Measurements from ENCODE around the gene KCNJ3. TPM values are rescaled to one million over a fixed set of nuclear protein-coding genes. Genes with fewer than 3 reads are reported as not detected.

The KCNJ3 gene, protein sequence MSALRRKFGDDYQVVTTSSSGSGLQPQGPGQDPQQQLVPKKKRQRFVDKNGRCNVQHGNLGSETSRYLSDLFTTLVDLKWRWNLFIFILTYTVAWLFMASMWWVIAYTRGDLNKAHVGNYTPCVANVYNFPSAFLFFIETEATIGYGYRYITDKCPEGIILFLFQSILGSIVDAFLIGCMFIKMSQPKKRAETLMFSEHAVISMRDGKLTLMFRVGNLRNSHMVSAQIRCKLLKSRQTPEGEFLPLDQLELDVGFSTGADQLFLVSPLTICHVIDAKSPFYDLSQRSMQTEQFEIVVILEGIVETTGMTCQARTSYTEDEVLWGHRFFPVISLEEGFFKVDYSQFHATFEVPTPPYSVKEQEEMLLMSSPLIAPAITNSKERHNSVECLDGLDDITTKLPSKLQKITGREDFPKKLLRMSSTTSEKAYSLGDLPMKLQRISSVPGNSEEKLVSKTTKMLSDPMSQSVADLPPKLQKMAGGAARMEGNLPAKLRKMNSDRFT
- polyA plus RNA-seq (ENCODE audit: insufficient read length in 3 of 3), result 1 to 10 TPM; 7.0 to 7.9 (median 7.1) TPM
- long read RNA-seq, donor 1, result 0 reads
- long read RNA-seq, donor 2, result 0 reads
- long read RNA-seq, donor 3, full-length matches to known transcripts, result 1 of 1 reads
- long read RNA-seq, donor 3, partial matches to known transcripts, result 0 of 1 reads
- long read RNA-seq, donor 3, other reads (novel, unspliced or antisense), result 0 of 1 reads
- long read RNA-seq, donor 4, full-length matches to known transcripts, result 1 of 1 reads
- long read RNA-seq, donor 4, partial matches to known transcripts, result 0 of 1 reads
- long read RNA-seq, donor 4, other reads (novel, unspliced or antisense), result 0 of 1 reads
- long read RNA-seq, donor 5, result 0 reads
- long read RNA-seq, donor 6, result 0 reads
- long read RNA-seq, donor 7, full-length matches to known transcripts, result 1 of 1 reads
- long read RNA-seq, donor 7, partial matches to known transcripts, result 0 of 1 reads
- long read RNA-seq, donor 7, other reads (novel, unspliced or antisense), result 0 of 1 reads
- long read RNA-seq, donor 8, full-length matches to known transcripts, result 5 of 5 reads
- long read RNA-seq, donor 8, partial matches to known transcripts, result 0 of 5 reads
- long read RNA-seq, donor 8, other reads (novel, unspliced or antisense), result 0 of 5 reads
- long read RNA-seq, donor 9, result 0 reads
- long read RNA-seq, donor 10, full-length matches to known transcripts, result 1 of 1 reads
- long read RNA-seq, donor 10, partial matches to known transcripts, result 0 of 1 reads
- long read RNA-seq, donor 10, other reads (novel, unspliced or antisense), result 0 of 1 reads
- long read RNA-seq, donor 11, result 0 reads
- long read RNA-seq, donor 12, result 0 reads
- long read RNA-seq, donor 13, result 0 reads
- long read RNA-seq, donor 14, full-length matches to known transcripts, result 1 of 1 reads
- long read RNA-seq, donor 14, partial matches to known transcripts, result 0 of 1 reads
- long read RNA-seq, donor 14, other reads (novel, unspliced or antisense), result 0 of 1 reads
- long read RNA-seq, donor 15, full-length matches to known transcripts, result 2 of 2 reads
- long read RNA-seq, donor 15, partial matches to known transcripts, result 0 of 2 reads
- long read RNA-seq, donor 15, other reads (novel, unspliced or antisense), result 0 of 2 reads
- long read RNA-seq, donor 16, full-length matches to known transcripts, result 2 of 2 reads
- long read RNA-seq, donor 16, partial matches to known transcripts, result 0 of 2 reads
- long read RNA-seq, donor 16, other reads (novel, unspliced or antisense), result 0 of 2 reads

DNA sequence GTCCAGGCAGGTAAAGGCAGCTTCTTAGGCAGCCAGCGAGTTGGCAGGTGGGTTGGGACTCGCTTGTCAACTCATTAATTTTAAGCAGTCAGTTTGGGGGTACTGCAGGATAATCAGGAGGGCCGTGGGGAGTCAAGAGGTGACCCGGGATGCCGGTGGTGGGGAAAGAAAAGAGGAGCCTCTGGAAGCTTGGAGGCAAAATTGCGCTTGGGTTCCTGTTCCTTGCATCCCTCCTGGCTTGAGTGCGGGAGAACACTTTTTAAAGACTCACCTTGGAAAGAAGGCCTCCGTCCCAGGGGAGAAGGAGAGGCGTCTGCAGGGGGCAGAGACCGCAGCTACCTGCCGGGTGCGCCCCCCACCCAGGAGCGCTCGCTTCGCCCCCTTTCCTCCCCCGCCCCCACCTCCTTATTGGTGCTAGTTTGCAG, at the start of gene KCNJ3:
Gene KCNJ3, plus strand, starts transcription at position 400 of the 425 bp plus-strand sequence. CDS start 81 bp downstream, outside the sequence.
- no peak for DNase-seq (ENCODE audit: extremely low read depth in 1 of 11, low read depth in 9 of 11, low spot score in 4 of 11)

DNA sequence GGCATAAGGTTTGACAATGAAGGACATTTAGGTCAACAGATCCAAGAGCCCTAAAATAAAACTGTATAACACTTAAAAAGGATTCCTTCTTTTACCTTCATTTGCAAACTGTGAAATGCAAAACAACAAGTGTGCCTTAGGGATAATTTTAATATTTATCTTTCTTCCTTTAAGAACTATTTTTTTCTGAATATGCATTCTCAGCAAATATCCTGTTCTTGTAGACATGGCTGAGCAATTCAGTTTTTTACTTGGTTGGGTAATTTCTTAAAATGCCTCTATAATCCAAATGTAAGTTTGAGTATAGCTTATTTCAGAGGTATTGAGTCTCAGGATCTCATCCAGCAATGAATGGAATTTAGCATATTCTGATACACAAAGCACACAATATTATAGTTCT, 43.0 kb upstream of the KCNJ3 start:
- DNase-seq (ENCODE audit: extremely low read depth in 1 of 11, low read depth in 9 of 11, low spot score in 4 of 11), result no peak

DNA sequence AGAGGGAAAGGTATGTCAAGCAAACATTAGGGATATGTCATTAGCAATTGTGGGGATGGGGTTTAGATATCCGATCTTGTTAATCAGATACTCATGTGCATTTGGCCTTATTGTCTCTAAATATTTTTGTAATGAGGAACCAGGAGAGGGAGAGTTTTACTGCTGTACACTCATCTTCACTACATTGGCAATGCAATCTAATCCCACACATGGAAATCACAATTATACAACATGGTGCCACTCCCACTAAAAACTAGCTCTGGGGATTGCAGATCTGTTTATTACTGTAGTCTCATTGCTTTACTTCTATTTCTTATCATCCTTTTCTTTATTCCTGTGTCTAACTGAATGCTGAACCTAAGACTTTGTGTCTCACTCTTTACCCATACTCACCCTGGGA, 39.6 kb upstream of the KCNJ3 start:
- DNase-seq (ENCODE audit: extremely low read depth in 1 of 11, low read depth in 9 of 11, low spot score in 4 of 11), result no peak

DNA sequence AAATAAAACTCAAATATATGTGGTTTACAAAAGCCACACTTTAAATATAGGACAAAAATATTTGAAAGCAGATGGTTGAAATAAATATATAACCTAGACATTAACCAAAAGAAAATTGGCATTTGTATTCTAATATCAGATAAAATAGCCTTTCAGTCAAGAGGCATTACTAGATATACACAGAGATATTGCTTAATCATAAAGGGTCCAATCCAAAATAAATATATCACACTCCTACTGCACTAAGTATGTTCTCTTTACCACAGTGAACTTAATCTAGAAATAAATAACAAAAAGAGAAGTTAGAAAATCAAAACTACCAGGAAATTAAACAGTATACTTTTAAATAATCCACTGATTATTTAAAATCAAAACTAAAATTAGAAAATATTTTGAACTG, 34.2 kb upstream of the KCNJ3 start:
- DNase-seq (ENCODE audit: extremely low read depth in 1 of 11, low read depth in 9 of 11, low spot score in 4 of 11), result no peak

DNA sequence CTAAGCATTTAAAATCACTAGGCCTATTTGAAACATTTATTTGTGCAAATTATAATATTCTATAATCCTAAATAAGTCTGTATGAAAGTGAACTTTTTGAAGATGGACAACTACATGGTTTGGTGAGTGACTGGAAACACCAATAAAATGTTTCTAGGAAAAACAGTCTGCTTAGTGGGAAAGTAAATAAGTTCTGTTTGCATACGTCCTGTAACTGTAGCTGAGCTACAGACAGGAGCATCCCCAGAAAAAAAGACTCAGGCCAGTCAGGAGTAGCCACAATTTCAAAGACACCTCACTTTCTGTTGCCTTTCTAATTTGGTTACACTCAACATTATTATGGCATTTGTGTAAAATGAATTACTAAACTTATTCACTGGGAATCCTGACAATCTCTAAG, 28.4 kb upstream of the KCNJ3 start:
- DNase-seq (ENCODE audit: extremely low read depth in 1 of 11, low read depth in 9 of 11, low spot score in 4 of 11), result no peak

DNA sequence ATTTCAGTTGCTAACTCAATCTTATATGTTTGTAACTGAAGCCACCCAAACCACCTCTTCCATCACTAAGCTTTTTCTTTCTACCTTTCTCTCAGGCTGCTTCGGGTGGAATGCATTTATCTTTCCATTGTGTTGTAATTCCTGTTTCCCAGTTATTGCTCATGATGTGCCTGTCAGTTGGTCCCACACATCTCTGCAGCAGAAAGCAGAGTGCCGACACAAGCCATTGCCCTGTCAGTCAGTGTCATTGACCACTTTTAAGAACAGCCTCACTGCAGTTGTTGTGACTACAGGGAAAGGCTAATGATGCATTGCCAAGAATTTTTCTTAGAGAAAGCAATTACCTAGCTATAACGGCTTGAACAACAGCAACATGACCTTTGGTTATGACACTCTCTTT, 24.8 kb upstream of the KCNJ3 start:
- no peak for DNase-seq (ENCODE audit: extremely low read depth in 1 of 11, low read depth in 9 of 11, low spot score in 4 of 11)

DNA sequence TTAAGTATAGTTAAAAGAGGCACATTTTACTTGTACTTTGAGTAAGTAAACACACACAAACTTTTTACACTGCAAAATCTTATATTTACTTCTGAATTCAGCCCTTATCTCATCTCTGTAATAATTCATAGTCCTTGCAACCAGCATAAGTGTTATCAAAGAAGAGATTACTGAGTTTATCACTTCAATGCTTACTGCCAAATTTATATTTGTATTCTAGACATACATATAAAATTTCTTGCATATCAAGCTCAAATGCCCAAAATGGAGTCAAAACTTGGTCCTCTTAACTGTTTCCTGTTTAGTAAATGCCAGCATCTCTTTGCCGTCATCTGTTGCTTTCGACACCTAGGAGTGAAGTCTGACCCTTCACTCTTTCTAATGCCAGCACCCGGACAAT, 21.1 kb upstream of the KCNJ3 start:
- DNase-seq (ENCODE audit: extremely low read depth in 1 of 11, low read depth in 9 of 11, low spot score in 4 of 11), result no peak

DNA sequence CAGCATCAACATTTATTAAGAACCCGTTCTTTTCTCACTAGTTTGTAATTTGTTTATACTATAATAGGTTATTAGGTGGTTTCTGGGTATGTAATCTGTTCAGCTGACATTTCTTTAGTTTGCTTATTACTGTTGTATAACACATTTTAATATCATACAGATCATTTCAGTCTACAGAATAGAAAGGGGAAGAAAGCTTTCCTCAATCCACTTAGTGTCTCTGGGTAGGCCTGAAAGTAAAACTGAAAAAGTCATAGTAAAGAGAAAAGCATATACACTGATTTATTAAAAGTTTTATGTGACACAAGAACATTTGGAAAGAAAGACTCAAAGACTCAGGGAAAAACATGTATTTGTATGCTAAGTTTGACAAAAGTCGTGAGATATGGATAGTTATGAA, 16.8 kb upstream of the KCNJ3 start:
- DNase-seq (ENCODE audit: extremely low read depth in 1 of 11, low read depth in 9 of 11, low spot score in 4 of 11), result no peak

DNA sequence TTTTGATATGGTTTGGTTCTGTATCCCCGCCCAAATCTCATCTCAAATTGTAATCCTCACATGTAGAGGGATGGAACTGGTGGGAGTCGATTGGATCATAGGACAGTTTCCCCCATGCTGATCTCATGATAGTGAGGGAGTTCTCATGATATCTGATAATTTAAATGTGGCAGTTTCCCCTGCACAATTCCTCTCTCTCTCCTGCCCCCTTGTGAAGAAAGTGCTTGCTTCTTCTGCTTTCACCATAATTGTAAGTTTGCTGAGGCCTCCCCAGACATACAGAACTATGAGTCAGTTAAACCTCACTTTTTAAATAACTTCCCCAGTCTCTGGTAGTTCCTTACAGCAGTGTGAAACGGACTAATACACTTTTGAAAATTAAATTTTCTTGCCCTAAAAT, 12.3 kb upstream of the KCNJ3 start:
- no peak for DNase-seq (ENCODE audit: extremely low read depth in 1 of 11, low read depth in 9 of 11, low spot score in 4 of 11)

DNA sequence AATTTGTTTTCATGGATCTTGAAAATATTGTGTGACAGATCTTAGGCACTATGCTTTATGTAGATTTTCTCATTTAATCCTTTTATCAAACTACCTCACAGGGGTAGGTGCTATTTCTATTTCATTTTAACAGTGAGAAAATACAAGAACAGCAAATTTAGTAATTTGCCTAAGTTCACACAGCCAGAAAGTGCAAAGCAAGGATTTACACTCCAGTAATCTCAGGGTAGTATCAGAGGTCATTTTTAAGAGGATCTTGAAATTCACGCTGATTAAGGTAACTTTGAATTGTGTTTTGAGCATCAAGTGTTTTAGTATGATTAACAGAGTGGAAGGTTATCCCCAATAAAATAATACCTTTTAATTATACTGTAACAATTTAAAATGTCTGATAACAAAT, 10.1 kb upstream of the KCNJ3 start:
- no peak for DNase-seq (ENCODE audit: extremely low read depth in 1 of 11, low read depth in 9 of 11, low spot score in 4 of 11)

DNA sequence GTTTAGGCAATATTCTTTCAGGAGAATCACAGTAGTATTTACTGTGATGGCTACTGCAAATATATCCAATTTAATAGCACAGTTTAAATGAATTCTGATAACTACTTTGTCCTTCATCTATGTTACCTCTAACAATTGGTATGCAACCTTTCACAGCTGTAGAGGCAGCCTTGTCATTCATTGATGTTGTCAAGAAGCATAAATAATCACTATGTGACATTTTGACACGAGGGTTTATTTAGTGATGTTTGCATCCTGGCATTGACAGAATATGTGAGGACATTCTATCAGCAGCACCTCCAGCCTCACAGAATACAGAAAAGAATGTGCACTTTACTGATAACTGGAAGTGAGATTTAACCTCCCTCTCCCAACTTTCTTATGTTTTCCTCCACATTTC, 9.3 kb upstream of the KCNJ3 start:
- no peak for DNase-seq (ENCODE audit: extremely low read depth in 1 of 11, low read depth in 9 of 11, low spot score in 4 of 11)

DNA sequence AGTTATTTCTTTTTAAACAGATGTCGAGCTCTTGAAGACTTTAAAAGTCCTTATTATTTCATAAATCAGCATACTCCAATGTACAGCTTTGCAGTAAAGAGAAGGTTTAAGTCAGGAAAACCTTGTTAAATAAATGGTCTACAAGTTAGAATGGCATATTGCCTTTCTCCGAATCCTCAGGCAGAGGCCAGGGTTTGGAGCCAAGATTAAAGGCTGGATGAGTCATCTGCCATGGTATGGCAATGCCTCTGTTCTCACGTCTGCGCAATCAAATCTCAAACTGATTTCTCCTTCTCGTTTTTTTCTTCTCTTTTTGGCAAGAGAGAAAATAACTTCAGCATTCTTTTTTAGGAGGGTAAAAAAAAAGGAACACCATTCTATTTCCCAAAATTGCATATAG, 5.6 kb upstream of the KCNJ3 start:
- no peak for DNase-seq (ENCODE audit: extremely low read depth in 1 of 11, low read depth in 9 of 11, low spot score in 4 of 11)

DNA sequence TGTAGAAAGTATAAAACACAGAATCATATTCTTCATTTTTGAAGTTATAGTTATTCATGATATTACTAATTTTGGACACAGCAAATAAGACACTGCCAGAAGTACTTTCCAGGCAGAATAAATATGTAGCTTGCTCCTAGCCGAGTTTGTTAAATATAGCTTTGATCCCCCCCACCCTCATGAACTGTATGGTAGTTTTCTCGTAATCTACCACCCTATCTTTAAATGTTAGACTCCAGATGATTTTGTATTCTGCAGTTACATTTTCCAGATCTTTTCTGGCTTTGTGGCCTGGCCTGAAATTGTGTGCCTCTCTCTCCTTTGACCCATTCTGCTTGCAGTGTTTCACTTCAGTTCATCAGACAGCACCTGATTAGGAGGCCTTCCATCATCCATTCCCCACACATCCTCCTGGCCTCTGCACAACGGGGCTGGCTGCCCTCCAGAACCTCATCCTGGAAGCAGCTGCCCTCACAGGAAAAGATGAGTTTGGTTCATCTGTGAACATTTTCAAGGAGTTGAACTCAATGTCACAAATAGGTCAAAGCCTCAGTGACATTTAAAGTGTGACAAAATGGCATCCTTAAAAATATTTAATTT, 4.7 kb upstream of the KCNJ3 start:
- DNase-seq (ENCODE audit: extremely low read depth in 1 of 11, low read depth in 9 of 11, low spot score in 4 of 11), result no peak

DNA sequence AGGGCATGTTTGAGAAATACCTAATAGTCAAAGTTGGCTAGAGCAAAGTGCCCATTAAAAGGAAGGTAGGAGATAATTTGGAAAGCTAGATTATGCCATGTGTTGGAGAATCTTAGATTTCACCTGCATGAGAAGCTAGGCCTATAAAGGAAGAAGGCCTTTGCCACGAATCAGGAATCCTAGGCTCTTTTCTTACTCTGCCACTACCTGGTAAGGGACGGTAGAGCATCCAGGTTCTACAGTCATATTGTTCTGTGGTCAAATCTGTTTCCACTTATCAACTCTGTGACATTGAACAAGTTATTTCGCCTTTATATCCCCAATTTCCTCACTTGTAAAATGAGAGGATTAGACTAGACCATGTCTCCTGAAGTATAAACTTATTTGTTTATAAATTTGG, 3.6 kb upstream of the KCNJ3 start:
- no peak for DNase-seq (ENCODE audit: extremely low read depth in 1 of 11, low read depth in 9 of 11, low spot score in 4 of 11)

DNA sequence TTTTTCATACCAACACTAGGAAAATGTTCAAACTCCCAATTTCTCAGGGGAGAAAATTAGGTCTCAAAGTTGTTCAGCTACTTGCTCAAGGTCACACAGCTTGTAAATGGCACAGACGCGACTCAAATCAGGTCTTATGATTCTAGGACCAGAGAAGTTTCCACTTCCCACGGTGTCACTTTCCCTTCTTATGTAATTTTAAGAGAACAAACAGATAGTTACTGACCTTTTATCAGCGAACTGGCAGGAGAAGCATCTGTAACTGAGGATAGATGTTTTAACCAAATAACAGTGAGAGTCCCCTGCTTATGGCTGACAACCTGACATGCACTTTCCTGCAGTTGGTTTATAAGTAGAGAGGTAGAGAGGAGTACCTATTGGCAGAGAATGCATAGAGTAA, 2.1 kb upstream of the KCNJ3 start:
- no peak for DNase-seq (ENCODE audit: extremely low read depth in 1 of 11, low read depth in 9 of 11, low spot score in 4 of 11)

DNA sequence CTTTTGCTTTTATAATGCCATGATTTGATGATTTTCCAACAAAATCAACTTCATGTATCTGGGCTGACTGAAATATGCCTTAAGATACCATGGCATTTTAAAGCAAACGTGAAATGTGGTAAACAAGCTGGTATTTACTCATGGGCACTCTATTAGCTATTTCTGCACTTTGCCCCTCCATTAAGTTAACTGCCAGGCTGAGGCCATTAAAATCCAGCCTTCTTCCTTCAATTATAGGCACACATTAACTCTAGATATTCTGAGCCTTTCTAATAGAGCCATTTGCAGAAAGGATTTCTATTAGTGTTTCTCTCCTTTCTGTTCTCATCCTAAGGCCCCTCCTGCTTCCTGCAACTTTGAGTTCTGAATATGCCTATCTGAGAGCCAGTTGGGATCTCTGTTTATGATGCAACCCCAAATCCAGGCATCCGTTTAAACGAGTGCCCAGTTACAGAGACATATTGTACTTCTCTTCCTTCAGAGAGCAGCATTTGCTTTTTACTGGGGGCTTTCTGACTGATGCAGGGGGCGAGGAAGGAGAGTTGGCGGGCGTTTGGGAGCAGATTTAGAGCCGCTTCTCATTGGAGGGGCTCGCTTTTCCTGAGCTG, 1.6 kb upstream of the KCNJ3 start:
- DNase-seq (ENCODE audit: extremely low read depth in 1 of 11, low read depth in 9 of 11, low spot score in 4 of 11), result no peak

DNA sequence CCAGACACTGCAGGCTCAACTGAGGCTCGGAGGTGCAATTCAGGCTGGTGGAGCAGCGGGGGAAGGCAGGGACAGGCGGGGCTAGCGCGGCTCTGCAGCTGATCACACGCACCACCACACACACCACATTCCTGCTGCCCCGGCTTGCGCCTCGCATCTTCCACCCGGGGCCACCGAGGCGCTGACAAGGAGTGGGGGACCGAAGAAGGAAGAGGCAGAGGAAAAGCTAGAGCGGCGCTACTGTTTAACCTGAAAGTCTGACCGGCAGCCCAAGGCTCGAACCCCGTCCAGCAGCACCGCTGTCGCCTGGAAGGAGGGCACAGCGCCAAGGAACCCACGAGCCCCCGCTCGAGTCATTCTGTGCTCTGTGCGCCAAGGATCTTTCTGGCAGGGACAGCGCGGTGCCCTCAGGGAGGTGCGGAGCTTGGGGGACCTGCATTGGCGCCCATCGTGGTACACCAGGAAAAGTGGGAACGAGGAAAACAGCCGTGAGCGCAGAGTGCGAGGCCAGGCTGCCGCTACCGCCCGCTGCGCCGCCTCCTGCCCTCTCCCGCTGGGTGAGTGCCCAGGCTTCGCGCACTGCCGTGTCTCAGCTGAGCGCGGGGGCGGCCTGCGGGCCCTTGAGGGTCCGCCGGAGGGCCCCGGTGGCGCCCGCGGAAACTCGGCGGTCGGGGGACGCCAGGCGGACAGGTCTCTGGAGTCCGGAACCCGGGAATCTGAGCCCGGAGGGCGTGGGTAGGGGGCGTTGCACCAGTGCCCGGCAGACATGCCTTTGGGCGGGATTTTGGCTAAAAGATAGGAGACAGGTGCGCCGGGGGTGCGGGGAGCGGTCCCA, 860 bp upstream of the KCNJ3 start:
- DNase-seq (ENCODE audit: extremely low read depth in 1 of 11, low read depth in 9 of 11, low spot score in 4 of 11), result no peak
